Stimulated activated CD8-positive, alpha-beta memory T cell treated with anti-CD3 and anti-CD28 coated beads, Interleukin-7, amount 100 ng/mL, for 48 hours (primary cell): ENCODE measurements around the gene RGL2.

Source experiments
- DNase-seq, 2 donors: peaks; one replicate each; pipeline ENCODE4 v3.0.0-alpha.2; 2020; ENCODE audit warnings: low read depth in 1 of 2; ENCODE audit errors: extremely low read depth in 1 of 2

Gene RGL2

DNA sequence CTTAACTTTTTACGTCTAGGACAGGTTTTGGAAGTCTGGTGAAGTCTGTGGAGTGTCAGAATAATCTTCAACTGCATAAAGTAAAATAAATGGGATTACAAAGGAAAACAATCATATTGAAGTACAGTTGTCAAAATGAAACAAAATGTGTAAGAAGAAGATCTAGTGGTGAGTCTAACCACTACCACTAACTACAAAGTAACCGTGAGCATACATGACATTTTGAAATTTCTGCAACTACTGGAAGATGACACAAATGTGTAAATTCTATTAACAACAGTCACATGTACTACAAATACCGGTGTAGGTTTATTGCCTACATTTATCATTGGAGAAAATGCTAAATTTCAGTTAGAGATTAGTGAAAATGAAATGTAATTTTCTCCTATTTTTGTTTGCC is 56.8 kb downstream of the RGL2 start:
- DNase-seq: no peak
